GM18511 (cell line): ENCODE data around the gene ZNF14.
A peak's percentile ranks its signal among the peaks of the same experiment; 100 is the strongest.
"Not testable (repeated sequence)": the region's sequence is repeated elsewhere in the genome, so short reads cannot be mapped to it uniquely, and the experiment has no call there.

Experiments
- ATAC-seq: cut with Tn5 transposase; IDR thresholded peaks from one replicate; pipeline ENCODE4 v1.9.1; 2021; ENCODE audit warnings: mild to moderate bottlenecking, moderate library complexity; ENCODE audit not compliant: unreplicated experiment

The ZNF14 gene

GRCh38 chr19:19732579-19733501 is at the start of gene ZNF14:
ZNF14 (minus strand) TSS chr19:19733112; CDS start chr19:19732958, 154 bp downstream.
- ATAC-seq = peak; percentile 100

GRCh38 chr19:19781791-19782190 is 48.9 kb upstream of the ZNF14 start:
- ATAC-seq = not testable (repeated sequence)

DNA sequence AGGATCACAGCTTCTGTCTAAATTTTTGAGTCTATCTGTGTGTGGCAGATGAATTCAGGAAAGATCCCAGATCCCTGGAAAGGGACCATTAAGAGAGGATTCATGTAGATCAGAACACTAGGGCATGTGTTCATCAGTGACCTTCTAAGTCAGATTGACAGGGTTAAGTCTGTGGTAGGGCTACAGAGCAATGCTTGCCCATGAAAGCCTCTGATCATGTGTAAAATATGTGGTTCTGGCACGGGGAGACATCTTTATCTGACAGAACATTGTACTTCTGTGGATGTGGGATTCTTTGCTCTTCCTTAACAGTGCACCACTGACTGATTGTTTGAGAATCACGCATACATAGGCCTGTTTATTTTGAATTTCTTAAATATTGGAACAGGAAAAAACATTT is 45.8 kb upstream of the ZNF14 start:
- ATAC-seq = no peak

DNA sequence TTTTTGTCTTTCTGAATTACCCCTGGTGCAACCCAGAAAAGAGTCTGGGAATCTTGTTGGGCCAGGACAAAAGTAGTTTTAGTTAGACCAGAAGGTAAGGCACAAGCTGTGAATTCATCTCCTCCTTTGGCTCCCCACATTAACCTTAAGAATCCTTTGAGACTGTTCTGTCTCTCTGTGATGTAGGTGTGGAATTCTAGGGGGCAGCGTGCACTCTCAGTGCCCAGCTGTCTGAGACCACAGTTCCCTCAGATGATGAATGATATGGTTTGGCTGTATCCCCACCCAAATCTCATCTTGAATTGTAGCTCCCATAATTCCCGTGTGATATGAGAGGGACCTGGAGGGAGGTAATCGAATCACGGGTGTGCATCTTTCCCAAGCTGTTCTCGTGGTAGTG is 44.8 kb upstream of the ZNF14 start:
- no peak for ATAC-seq

DNA sequence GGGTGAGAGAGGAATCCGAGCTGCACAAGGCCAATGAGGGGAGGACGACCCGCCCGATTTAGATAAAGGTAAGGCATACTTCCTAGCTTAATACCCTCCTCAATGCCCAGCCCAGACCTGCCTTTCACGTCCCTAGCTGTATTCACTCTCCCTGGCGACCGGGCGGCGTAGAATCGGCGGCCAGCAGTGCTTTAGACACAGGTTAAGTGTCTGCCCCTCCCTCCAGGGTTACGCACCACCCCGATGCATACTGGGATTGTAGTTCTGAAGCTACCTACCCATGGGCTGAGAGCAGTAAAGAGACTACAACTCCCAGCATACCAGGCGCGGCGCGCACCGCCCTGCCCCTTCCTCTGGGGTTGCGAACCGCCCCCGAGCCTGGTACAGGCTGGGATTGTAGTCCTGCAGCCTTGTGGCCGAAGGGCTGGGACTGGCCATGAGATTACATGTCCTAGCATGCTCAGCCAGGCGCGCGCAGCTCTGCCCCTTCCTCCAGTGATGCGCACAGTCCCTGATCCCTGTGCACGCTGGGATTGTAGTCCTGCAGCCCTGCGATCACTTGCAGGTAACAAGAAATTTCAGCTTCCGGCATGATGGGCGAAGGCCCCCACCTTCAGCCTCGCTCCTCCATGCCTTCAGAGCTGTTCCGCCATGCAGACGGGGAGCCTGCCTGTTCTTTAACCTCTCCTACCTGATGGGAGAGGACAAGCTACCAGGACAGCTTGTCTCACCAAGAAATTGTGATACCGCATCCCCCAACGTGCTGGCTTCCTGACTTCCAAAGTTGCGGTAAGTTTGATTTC is 43.5 kb upstream of the ZNF14 start:
- ATAC-seq = peak; percentile 97

DNA sequence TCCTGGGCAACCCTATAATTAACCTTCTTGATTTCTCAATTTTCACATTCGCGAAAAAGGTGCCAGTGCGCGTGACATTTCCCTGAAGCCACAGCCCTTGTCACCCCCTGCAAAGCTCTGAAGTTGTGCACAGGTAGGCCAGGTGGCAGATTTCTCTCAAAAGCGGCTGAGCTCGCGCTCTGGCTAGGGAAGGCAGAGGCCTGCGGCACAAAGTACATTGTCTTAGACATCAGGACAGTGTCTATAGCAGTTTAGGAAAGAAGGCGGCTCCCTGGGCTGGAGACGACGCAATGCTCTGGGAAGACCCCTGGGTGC is 42.9 kb upstream of the ZNF14 start:
- peak; percentile 26 for ATAC-seq

GRCh38 chr19:19774354-19775033 is 41.6 kb upstream of the ZNF14 start:
- no peak for ATAC-seq

- not testable (repeated sequence) for ATAC-seq
Measured at GRCh38 chr19:19771963-19772362, 39.1 kb upstream of the ZNF14 start.

GRCh38 chr19:19769971-19770370 is 37.1 kb upstream of the ZNF14 start:
- not testable (repeated sequence) for ATAC-seq

DNA sequence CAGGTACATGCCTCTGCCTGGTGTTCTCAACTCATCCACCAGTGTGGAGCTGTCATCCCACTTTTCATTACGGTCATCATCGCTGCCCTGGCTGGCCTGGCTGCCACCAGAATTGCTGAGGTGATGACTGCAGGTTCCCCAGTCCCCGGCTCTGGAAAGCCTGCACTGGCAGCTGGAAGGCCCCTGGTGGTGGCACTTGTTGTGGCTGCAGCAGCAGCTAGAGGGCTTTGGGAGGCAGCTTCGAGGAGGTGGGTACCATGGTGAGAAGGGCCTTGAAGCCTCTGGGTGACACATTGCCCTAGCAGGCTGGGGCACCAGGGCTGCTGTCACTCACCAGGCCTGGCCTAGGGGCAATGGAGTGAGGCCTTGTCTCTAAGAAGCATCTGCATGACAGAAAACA is 25.3 kb upstream of the ZNF14 start:
- no peak for ATAC-seq

- no peak for ATAC-seq
Measured at GRCh38 chr19:19752760-19753403, 20.0 kb upstream of the ZNF14 start.

GRCh38 chr19:19751846-19752245 is 18.9 kb upstream of the ZNF14 start:
- ATAC-seq = no peak

DNA sequence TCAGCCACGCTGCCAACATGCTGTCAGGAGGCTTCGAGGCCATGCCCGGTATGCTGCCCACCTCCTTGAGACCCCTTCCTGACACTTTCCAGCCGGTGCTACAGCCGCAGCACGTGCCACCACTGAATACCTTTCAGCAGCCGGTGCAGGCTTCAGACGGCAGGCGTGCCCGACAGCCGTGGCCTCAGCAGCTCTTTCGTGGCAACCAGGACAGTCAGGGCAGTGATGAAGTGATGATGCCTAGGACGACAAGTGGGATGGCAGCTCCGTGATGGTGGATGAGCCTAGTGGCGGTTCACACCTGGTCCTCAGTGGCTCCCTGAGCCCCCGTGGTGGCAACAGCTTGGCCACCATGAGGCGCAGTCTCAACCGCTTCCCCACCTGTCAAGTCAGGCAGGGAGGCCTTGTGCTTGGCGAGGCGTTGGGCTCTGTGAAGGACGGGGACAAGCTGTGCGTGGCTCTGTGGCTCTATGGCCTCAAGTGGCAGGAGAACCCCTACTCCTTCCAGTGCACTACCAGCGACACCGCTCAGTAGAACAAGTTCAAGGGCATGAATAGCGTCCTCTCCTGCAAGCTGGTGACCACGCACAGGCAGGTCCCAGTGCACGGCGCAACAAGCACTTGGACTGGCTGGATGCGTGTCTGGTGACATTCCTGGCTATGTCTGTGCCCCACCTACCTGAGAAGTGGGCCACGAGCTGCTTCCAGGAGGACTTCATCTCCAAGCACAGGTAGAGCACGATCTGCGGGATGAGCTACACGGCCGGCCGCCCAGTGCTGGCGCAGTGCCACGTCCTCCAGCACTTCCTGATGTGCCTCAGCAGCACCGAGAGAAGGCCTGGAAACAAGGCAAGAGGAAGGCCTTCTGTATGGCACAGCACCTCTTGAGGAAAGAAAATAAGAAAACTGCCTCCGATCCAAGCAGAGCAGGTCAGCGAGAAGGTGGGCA is 18.2 kb upstream of the ZNF14 start:
- ATAC-seq = no peak

DNA sequence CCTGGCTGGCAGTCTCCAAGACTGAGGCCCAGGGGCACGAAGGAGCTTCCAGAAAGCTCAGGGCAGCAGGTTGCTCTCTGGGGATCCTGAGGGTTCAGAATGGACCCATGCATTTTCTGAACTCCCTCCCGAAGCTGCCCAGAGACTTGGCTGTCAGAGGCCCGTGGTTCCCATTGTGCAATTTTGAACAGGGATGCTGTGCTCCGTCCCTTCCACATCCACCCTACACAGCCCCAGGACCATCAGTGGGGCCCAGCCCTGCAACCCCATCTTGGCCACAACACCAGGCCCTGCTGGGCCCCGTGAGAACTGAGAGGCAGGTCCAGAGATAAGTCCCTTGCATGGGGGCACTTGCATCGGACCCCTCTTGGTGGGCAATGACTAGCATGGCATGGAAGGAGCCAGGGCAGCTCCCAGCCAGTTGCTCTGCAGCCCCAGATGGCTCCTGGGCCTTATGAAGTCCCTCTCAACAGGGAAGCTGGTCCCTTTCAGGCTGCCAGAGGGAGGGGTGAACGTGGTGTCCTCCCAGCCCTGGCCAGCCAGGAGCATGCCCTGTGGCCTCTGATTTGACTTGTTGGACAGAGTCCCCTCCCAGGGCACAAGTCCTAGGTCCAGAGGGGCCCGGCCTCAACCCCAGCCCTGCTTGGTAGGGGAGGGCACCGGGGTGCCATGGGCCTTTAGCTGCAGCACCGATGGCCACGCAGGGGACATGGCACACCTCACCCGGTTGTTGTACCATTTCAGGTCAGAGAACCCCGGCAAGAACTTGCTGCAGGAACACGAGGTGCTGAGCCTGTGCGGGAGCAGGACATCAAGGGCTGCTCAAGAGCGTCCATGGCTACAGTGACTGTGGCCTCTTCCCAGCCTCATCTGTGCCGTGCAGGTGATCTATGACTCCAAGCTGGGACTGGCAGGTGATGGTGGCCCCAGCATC is 17.3 kb upstream of the ZNF14 start:
- ATAC-seq = no peak

- no peak for ATAC-seq
Measured at GRCh38 chr19:19749117-19749907, 16.4 kb upstream of the ZNF14 start.

GRCh38 chr19:19748249-19748938 is 15.5 kb upstream of the ZNF14 start:
- ATAC-seq = no peak
